Heart left ventricle (tissue), 16 donors: Measurements from ENCODE around the gene RPS6KA4. TPM values are rescaled to one million over a fixed set of nuclear protein-coding genes. Genes with fewer than 3 reads are reported as not detected.

Source experiments
- ATAC-seq, 4 donors: fragments of 200-7000 bp; cut with Tn5 transposase; one replicate each; pipeline ENCODE4 v1.9.1; 2020 to 2022; ENCODE audit warnings: moderate library complexity in 4 of 4, mild to moderate bottlenecking in 3 of 4, moderate number of reproducible peaks in 1 of 4
- DNase-seq, 5 donors: peaks; one replicate each; pipeline ENCODE4 v3.0.0-alpha.2; 2020
- H3K27ac ChIP-seq, 12 donors: fragments of 200-600 bp; sonication (generic) in 4 of 12; one replicate each; pipeline versions ENCODE4 v1.5.0 to v1.8.0; 2016 to 2022; ENCODE audit warnings: mild to moderate bottlenecking in 2 of 12
- H3K27me3 ChIP-seq, 9 donors: fragments of 200-600 bp; sonication (generic) in 2 of 9; one replicate each; pipeline versions ENCODE4 v1.5.1 to v1.8.0; 2016 to 2022; ENCODE audit warnings: mild to moderate bottlenecking in 3 of 9
- H3K36me3 ChIP-seq, 9 donors: fragments of 200-600 bp; sonication (generic) in 2 of 9; one replicate each; pipeline versions ENCODE4 v1.5.0 to v1.8.0; 2018 to 2022; ENCODE audit warnings: mild to moderate bottlenecking in 2 of 9
- H3K4me1 ChIP-seq, 12 donors: fragments of 200-600 bp; sonication (generic) in 4 of 12; one replicate each; pipeline versions ENCODE4 v1.5.0 to v1.8.0; 2016 to 2022; ENCODE audit warnings: mild to moderate bottlenecking in 3 of 12
- H3K4me3 ChIP-seq, 12 donors: fragments of 200-600 bp; sonication (generic) in 4 of 12; one replicate each; pipeline versions ENCODE4 v1.5.0 to v1.8.0; 2017 to 2022; ENCODE audit warnings: mild to moderate bottlenecking in 9 of 12, moderate library complexity in 4 of 12
- H3K9me3 ChIP-seq, 12 donors: fragments of 200-600 bp; sonication (generic) in 4 of 12; one replicate each; pipeline versions ENCODE4 v1.5.0 to v1.8.0; 2016 to 2022; ENCODE audit warnings: mild to moderate bottlenecking in 1 of 12
- CTCF ChIP-seq, 12 donors: fragments of 200-600 bp; sonication (generic) in 4 of 12; IDR thresholded peaks; one replicate each; pipeline versions ENCODE4 v1.5.0 to v1.8.0; 2018 to 2022; ENCODE audit warnings: antibody characterized with exemption in 12 of 12, mild to moderate bottlenecking in 5 of 12
- POLR2A ChIP-seq, 2 donors: fragments of 450-650 bp; IDR thresholded peaks; one replicate each; pipeline ENCODE4 v1.6.1; 2017; ENCODE audit warnings: antibody characterized with exemption in 2 of 2, mild to moderate bottlenecking in 2 of 2, moderate library complexity in 2 of 2
- WGBS, 4 donors: extraction: QIAGEN DNeasy Blood & Tissue Kit in 2 of 4; methylation state at CpG; one replicate each; pipeline versions ENCODE4 v1.1.5 to v1.1.7; 2013 to 2018; 5-methylcytosine and 5-hydroxymethylcytosine counted together
- intact Hi-C, 10 donors: fragments of 100-400 bp; cut with DNase I; formaldehyde crosslinking; loops; one replicate each; pipeline versions ENCODE4 v1.11.1 to v1.14.2; 2022
- polyA plus RNA-seq, 2 donors: library from polyadenylated mRNA; stranded (reverse); fragments of 200-250 nt; gene quantifications; one replicate each; pipeline ENCODE4 v1.2.3, GENCODE V29; 2013
- total RNA-seq, 9 donors: library from RNA; depleted of rRNA in 2 of 9; stranded (reverse); fragments of >200 nt in 2 of 9; fragmentation: NEBNext Ultra II Directional in 3 of 9; extraction: Animal tissue kit (Norgen Biotek cat#: 25700) in 3 of 9; gene quantifications; one replicate each; pipeline versions ENCODE4 v1.1.0 to v1.2.4, GENCODE V29; 2016 to 2023
- donor health status: ischemic (EF 13 %, LVEDD 7.1; RV severe dilation, severe dysfunction).
- donor health status: healthy with polysubstance abuse.
- donor health status: DM: no; HTN: yes; CAD: no.
- donor health status: DM: no; HTN: no; CAD: no.
- donor health status: ischemic (EF 25% LVEDD 6.9; RV normal size, moderate dysfunction).
- donor health status: ischemic (EF 25% LVEDD 5.7; RV mildly dilated, moderate dysfunction).
- donor health status: healthy.
- donor health status: DM: yes; HTN: yes; CAD: no.
- donor health status: ischemic (EF 35%, LVEDD 5.7; RV mildly dilated, moderate dysfunction).
- donor health status: nonischemic (EF 11% LVEDD 7.7; RV severe dilation, severe dysfunction).
- donor health status: DM: yes; HTN: yes; CAD: no.
- donor health status: PGD.
- donor health status: ischemic (EF 29% LVEDD 5.4; RV normal size, mild dysfunction).
- donor health status: nonischemic (EF 23%, LVEDD 6.1; RV moderate dilation, normal function).

Gene RPS6KA4
- total and polyA plus RNA-seq, 11 donors = 12.8 to 32.5 (median 18.3) TPM

GRCh38 chr11:64320556-64320955 lies 38.4 kb upstream of the RPS6KA4 start:
- TF ChIP-seq POLR2A (IDR thresholded peaks at IDR 0.05) (no peak), CTCF (IDR thresholded peaks at IDR 0.05) (no peak)
- Histone ChIP-seq H3K27ac (no peak overlapping the region), H3K4me3 (no peak overlapping the region), H3K36me3 (peaks cover 0 to 31% (median 18%) of the 10 kb centered on the region in 9 donors), H3K27me3 (no peaks in the 10 kb centered on the region), H3K9me3 (no peaks in the 10 kb centered on the region), H3K4me1 (peaks cover 0 to 26% (median 17%) of the 10 kb centered on the region in 12 donors)
- DNase-seq (no peak), ATAC-seq (no peak)
- intact Hi-C loops = no loop called here
- 92 to 96% (median 96%) methylated on average over 7 of the region's 7 CpGs for WGBS, 4 donors

GRCh38 chr11:64321026-64321425 lies 37.9 kb upstream of the RPS6KA4 start:
- Histone ChIP-seq H3K4me1 (peaks cover 0 to 25% (median 17%) of the 10 kb centered on the region in 12 donors), H3K36me3 (peaks cover 0 to 27% (median 14%) of the 10 kb centered on the region in 9 donors), H3K27ac (no peak overlapping the region), H3K27me3 (no peaks in the 10 kb centered on the region), H3K4me3 (no peak overlapping the region), H3K9me3 (no peaks in the 10 kb centered on the region)
- WGBS, 4 donors = 82 to 89% (median 87%) methylated on average over 5 of the region's 5 CpGs
- intact Hi-C loops = no loop called here
- TF ChIP-seq POLR2A (IDR thresholded peaks at IDR 0.05) (no peak), CTCF (IDR thresholded peaks at IDR 0.05) (no peak)
- ATAC-seq = no peak
- no peak for DNase-seq

- Histone ChIP-seq H3K4me3 (no peak overlapping the region), H3K27ac (no peak overlapping the region), H3K36me3 (peaks cover 0 to 24% (median 10%) of the 10 kb centered on the region in 9 donors), H3K9me3 (no peaks in the 10 kb centered on the region), H3K4me1 (peaks cover 0 to 20% (median 14%) of the 10 kb centered on the region in 12 donors), H3K27me3 (no peaks in the 10 kb centered on the region)
- intact Hi-C loops = no loop called here
- ATAC-seq = no peak
- DNase-seq = no peak
- 92 to 97% (median 94%) methylated on average over 5 of the region's 5 CpGs for WGBS, 4 donors
- TF ChIP-seq CTCF (IDR thresholded peaks at IDR 0.05) = no peak
- no peak for TF ChIP-seq POLR2A (IDR thresholded peaks at IDR 0.05)
Observed at GRCh38 chr11:64321533-64321932, 37.4 kb upstream of the RPS6KA4 start.

- no peak for DNase-seq
- WGBS, 4 donors = 82 to 98% (median 86%) methylated on average over 4 to 7 of the region's 7 CpGs
- no peak overlapping the region for H3K27ac ChIP-seq
- no peak overlapping the region for H3K4me3 ChIP-seq
- ATAC-seq = no peak
- peaks cover 0 to 5% (median 0%) of the 10 kb centered on the region in 12 donors for H3K9me3 ChIP-seq
- TF ChIP-seq CTCF (IDR thresholded peaks at IDR 0.05) (no peak), POLR2A (IDR thresholded peaks at IDR 0.05) (no peak)
- H3K36me3 ChIP-seq = peaks cover 0 to 24% (median 10%) of the 10 kb centered on the region in 9 donors
- intact Hi-C loops = no loop called here
- peaks cover 0 to 14% (median 8%) of the 10 kb centered on the region in 12 donors for H3K4me1 ChIP-seq
- H3K27me3 ChIP-seq = no peaks in the 10 kb centered on the region
Observed at GRCh38 chr11:64322925-64323260, 36.1 kb upstream of the RPS6KA4 start.
